Endometrial microvascular endothelial cells (primary cell): ENCODE data around the gene SLC25A23. TPM values are rescaled to one million over a fixed set of nuclear protein-coding genes. Genes with fewer than 3 reads are reported as not detected.

Experiments used
- in situ Hi-C: cut with HindIII; loops from 2 replicates; pipeline ENCODE4 v1.10.0; 2017; ENCODE audit warnings: low sequenced_read_pairs, low pct_unique_long_range_greater_than_20kb; ENCODE audit errors: inconsistent ontology term
- total RNA-seq: library from RNA; depleted of rRNA; stranded (reverse); fragments of >200 nt; gene quantifications from one replicate; pipeline ENCODE4 v1.2.3, GENCODE V29; 2015; ENCODE audit errors: inconsistent ontology term

The SLC25A23 gene
- total RNA-seq, 1 donor from 2014 or later = 15.1 TPM

GRCh38 chr19:6464070-6464873 is 4.7 kb upstream of the SLC25A23 start, which contains the start of gene CRB3:
CRB3 (plus strand) TSS chr19:6464271; CDS start chr19:6464702, 431 bp downstream.
- in situ Hi-C loops = no loop called here

GRCh38 chr19:6460099-6460884 is 700 bp upstream of the SLC25A23 start:
- in situ Hi-C loops = no loop called here

- in situ Hi-C loops = no loop called here
These were observed 814 bp downstream of the SLC25A23 start for GRCh38 chr19:6458695-6459261.

GRCh38 chr19:6457958-6458694 is 1.5 kb downstream of the SLC25A23 start:
- in situ Hi-C loops = no loop called here

- in situ Hi-C loops = no loop called here
These were observed 3.7 kb downstream of the SLC25A23 start for GRCh38 chr19:6455924-6456323.

GRCh38 chr19:6453951-6454565 is 5.5 kb downstream of the SLC25A23 start:
- in situ Hi-C loops = no loop called here

GRCh38 chr19:6452899-6453298 is 6.7 kb downstream of the SLC25A23 start:
- in situ Hi-C loops = no loop called here

GRCh38 chr19:6452223-6452614 is 7.4 kb downstream of the SLC25A23 start:
- in situ Hi-C loops = no loop called here

- in situ Hi-C loops = no loop called here
These were observed 7.9 kb downstream of the SLC25A23 start for GRCh38 chr19:6451583-6452222.

GRCh38 chr19:6450166-6450565 is 9.4 kb downstream of the SLC25A23 start:
- in situ Hi-C loops = no loop called here

- in situ Hi-C loops = no loop called here
These were observed 11.5 kb downstream of the SLC25A23 start for GRCh38 chr19:6448045-6448444.

- in situ Hi-C loops = no loop called here
These were observed 13.1 kb downstream of the SLC25A23 start for GRCh38 chr19:6446452-6446851.

GRCh38 chr19:6443986-6444385 is 15.6 kb downstream of the SLC25A23 start:
- in situ Hi-C loops = no loop called here

- in situ Hi-C loops = no loop called here
These were observed 17.4 kb downstream of the SLC25A23 start for GRCh38 chr19:6442087-6442688.

GRCh38 chr19:6440905-6441304 is 18.7 kb downstream of the SLC25A23 start:
- in situ Hi-C loops = no loop called here

- in situ Hi-C loops = no loop called here
These were observed 19.8 kb downstream of the SLC25A23 start for GRCh38 chr19:6439743-6440142.

- in situ Hi-C loops = no loop called here
These were observed 25.9 kb downstream of the SLC25A23 start, which contains the start of gene SLC25A41 for GRCh38 chr19:6433663-6434062. SLC25A41 (minus strand) TSS chr19:6433763; CDS start chr19:6433693, 70 bp downstream.

- in situ Hi-C loops = no loop called here
These were observed 26.4 kb downstream of the SLC25A23 start for GRCh38 chr19:6433165-6433564.
